Endothelial cell (in vitro differentiated cells): ENCODE results near the gene UGCG. TPM values are rescaled to one million over a fixed set of nuclear protein-coding genes. Genes with fewer than 3 reads are reported as not detected.

Experiments
- DNase-seq: peaks from one replicate; pipeline ENCODE4 v3.0.0; 2021; ENCODE audit warnings: low spot score
- H3K27ac Mint-ChIP-seq: one replicate; pipeline ENCODE4 v1.8.0; 2021; ENCODE audit warnings: mixed read lengths, inconsistent platforms; ENCODE audit not compliant: unreplicated experiment
- H3K27me3 Mint-ChIP-seq: one replicate; pipeline ENCODE4 v1.8.0; 2021; ENCODE audit warnings: mild to moderate bottlenecking, moderate library complexity, mixed read lengths, inconsistent platforms; ENCODE audit not compliant: unreplicated experiment
- H3K36me3 Mint-ChIP-seq: one replicate; pipeline ENCODE4 v1.8.0; 2021; ENCODE audit warnings: mild to moderate bottlenecking, low read depth, mixed read lengths, inconsistent platforms; ENCODE audit not compliant: unreplicated experiment
- H3K4me1 Mint-ChIP-seq: one replicate; pipeline ENCODE4 v1.8.0; 2021; ENCODE audit warnings: mild to moderate bottlenecking, mixed read lengths, inconsistent platforms; ENCODE audit not compliant: unreplicated experiment
- H3K4me3 Mint-ChIP-seq: one replicate; pipeline ENCODE4 v1.8.0; 2021; ENCODE audit warnings: mild to moderate bottlenecking, mixed read lengths, inconsistent platforms; ENCODE audit not compliant: unreplicated experiment
- H3K9me3 Mint-ChIP-seq: one replicate; pipeline ENCODE4 v1.8.0; 2021; ENCODE audit warnings: mixed read lengths, inconsistent platforms; ENCODE audit not compliant: unreplicated experiment
- CTCF ChIP-seq: fragments of 200-600 bp; sonication (generic); IDR thresholded peaks from one replicate; pipeline ENCODE4 v1.5.0; 2021; ENCODE audit warnings: antibody characterized with exemption; ENCODE audit not compliant: unreplicated experiment
- total RNA-seq: library from RNA; stranded (reverse); fragmentation: NEBNext Ultra II Directional; extraction: Animal tissue kit (Norgen Biotek cat#: 25700); gene quantifications from one replicate; pipeline ENCODE4 v1.2.1, GENCODE V29; 2021; ENCODE audit not compliant: unreplicated experiment

UGCG gene
- total RNA-seq, 1 donor from 2014 or later, result 14.1 TPM

DNA sequence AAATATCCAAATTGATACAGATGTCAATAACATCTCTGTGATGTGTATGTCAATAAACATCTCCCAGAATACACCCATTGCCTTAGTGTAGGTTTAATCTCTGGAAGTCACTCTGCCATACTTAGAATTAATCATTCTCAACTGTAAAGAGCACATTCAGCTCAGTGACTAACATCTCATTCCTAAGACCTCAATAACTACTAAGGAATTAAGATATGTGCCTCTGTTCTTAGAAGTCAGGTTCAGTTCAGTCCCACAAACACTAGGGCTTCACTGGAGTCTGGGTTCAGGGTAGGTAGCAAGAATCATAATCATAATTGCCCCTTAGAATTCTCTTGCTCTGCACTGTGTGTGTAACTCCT is 31.7 kb downstream of the UGCG start:
- H3K27ac Mint-ChIP-seq, result no peak overlapping the region
- no peaks in the 10 kb centered on the region for H3K27me3 Mint-ChIP-seq
- H3K4me3 Mint-ChIP-seq, result no peak overlapping the region
- H3K9me3 Mint-ChIP-seq, result no peaks in the 10 kb centered on the region
- peaks cover 4% of the 10 kb centered on the region for H3K4me1 Mint-ChIP-seq
- no peak for DNase-seq
- H3K36me3 Mint-ChIP-seq, result peaks cover 9% of the 10 kb centered on the region
- no peak for TF ChIP-seq CTCF

DNA sequence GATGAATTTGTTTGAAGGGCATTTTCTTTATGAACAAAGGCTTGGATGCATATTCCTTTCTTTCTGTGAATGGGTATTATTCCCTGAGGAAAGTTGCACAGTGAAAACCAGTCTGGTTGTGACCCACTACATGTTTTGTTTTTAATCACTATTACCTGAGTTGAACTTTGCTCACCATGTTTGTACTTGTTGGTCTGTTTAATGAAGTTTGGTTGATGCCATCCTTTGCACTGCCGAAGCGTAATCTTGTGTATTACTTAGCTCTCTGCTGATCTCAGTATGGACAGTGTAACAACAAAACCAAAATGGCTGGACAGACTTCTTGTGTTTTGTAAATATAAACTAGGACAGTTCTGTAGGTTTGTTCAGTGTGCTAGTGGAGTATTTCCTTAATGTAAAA is 38.1 kb downstream of the UGCG start:
- Mint-ChIP-seq H3K4me1 (peaks cover 4% of the 10 kb centered on the region), H3K4me3 (no peak overlapping the region), H3K9me3 (no peaks in the 10 kb centered on the region), H3K27ac (no peak overlapping the region), H3K27me3 (peaks cover 3% of the 10 kb centered on the region), H3K36me3 (no peaks in the 10 kb centered on the region)
- TF ChIP-seq CTCF, result no peak
- DNase-seq, result no peak

DNA sequence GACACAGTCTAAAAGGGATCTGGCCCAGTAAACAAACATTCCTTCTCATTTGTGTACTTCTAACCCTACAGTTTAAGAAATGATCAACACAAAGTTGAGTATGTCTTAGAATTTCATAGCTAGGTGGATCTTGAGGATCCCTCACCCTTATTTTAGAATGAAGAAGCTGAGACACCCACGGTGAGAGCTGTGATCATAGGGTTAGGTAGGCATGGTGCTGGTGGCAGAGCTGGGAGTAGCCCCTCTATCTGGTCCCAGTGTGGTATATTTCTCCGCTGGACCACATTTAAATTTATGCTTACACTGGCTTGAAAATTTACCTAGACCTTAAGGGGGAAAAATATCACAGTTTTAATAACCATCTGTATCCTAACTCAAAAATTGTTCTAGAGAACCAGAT is 39.8 kb downstream of the UGCG start:
- no peak overlapping the region for H3K4me3 Mint-ChIP-seq
- DNase-seq, result no peak
- no peak for TF ChIP-seq CTCF
- H3K27me3 Mint-ChIP-seq, result peaks cover 3% of the 10 kb centered on the region
- H3K9me3 Mint-ChIP-seq, result no peaks in the 10 kb centered on the region
- H3K4me1 Mint-ChIP-seq, result peaks cover 4% of the 10 kb centered on the region
- H3K36me3 Mint-ChIP-seq, result no peaks in the 10 kb centered on the region
- H3K27ac Mint-ChIP-seq, result no peak overlapping the region

GRCh38 chr9:111937301-111937700 is 40.7 kb downstream of the UGCG start:
- H3K4me1 Mint-ChIP-seq, result peaks cover 4% of the 10 kb centered on the region
- no peaks in the 10 kb centered on the region for H3K36me3 Mint-ChIP-seq
- no peak overlapping the region for H3K4me3 Mint-ChIP-seq
- H3K9me3 Mint-ChIP-seq, result no peaks in the 10 kb centered on the region
- no peak overlapping the region for H3K27ac Mint-ChIP-seq
- DNase-seq, result no peak
- no peak for TF ChIP-seq CTCF
- H3K27me3 Mint-ChIP-seq, result peaks cover 3% of the 10 kb centered on the region

GRCh38 chr9:111937781-111938426 is 41.3 kb downstream of the UGCG start:
- Mint-ChIP-seq H3K36me3 (no peaks in the 10 kb centered on the region), H3K4me3 (no peak overlapping the region), H3K27ac (no peak overlapping the region), H3K9me3 (no peaks in the 10 kb centered on the region), H3K4me1 (peaks cover 4% of the 10 kb centered on the region), H3K27me3 (peaks cover 3% of the 10 kb centered on the region)
- DNase-seq, result no peak
- TF ChIP-seq CTCF, result no peak
